Heart left ventricle (tissue), 16 donors: ENCODE measurements around the gene FCRL5. TPM values are rescaled to one million over a fixed set of nuclear protein-coding genes. Genes with fewer than 3 reads are reported as not detected.

Experiments used
- ATAC-seq, 4 donors: fragments of 200-7000 bp; cut with Tn5 transposase; one replicate each; pipeline ENCODE4 v1.9.1; 2020 to 2022; ENCODE audit warnings: moderate library complexity in 4 of 4, mild to moderate bottlenecking in 3 of 4, moderate number of reproducible peaks in 1 of 4
- DNase-seq, 5 donors: peaks; one replicate each; pipeline ENCODE4 v3.0.0-alpha.2; 2020
- H3K27ac ChIP-seq, 12 donors: fragments of 200-600 bp; sonication (generic) in 4 of 12; one replicate each; pipeline versions ENCODE4 v1.5.0 to v1.8.0; 2016 to 2022; ENCODE audit warnings: mild to moderate bottlenecking in 2 of 12
- H3K27me3 ChIP-seq, 9 donors: fragments of 200-600 bp; sonication (generic) in 2 of 9; one replicate each; pipeline versions ENCODE4 v1.5.1 to v1.8.0; 2016 to 2022; ENCODE audit warnings: mild to moderate bottlenecking in 3 of 9
- H3K36me3 ChIP-seq, 9 donors: fragments of 200-600 bp; sonication (generic) in 2 of 9; one replicate each; pipeline versions ENCODE4 v1.5.0 to v1.8.0; 2018 to 2022; ENCODE audit warnings: mild to moderate bottlenecking in 2 of 9
- H3K4me1 ChIP-seq, 12 donors: fragments of 200-600 bp; sonication (generic) in 4 of 12; one replicate each; pipeline versions ENCODE4 v1.5.0 to v1.8.0; 2016 to 2022; ENCODE audit warnings: mild to moderate bottlenecking in 3 of 12
- H3K4me3 ChIP-seq, 12 donors: fragments of 200-600 bp; sonication (generic) in 4 of 12; one replicate each; pipeline versions ENCODE4 v1.5.0 to v1.8.0; 2017 to 2022; ENCODE audit warnings: mild to moderate bottlenecking in 9 of 12, moderate library complexity in 4 of 12
- H3K9me3 ChIP-seq, 12 donors: fragments of 200-600 bp; sonication (generic) in 4 of 12; one replicate each; pipeline versions ENCODE4 v1.5.0 to v1.8.0; 2016 to 2022; ENCODE audit warnings: mild to moderate bottlenecking in 1 of 12
- POLR2A ChIP-seq, 2 donors: fragments of 450-650 bp; IDR thresholded peaks; one replicate each; pipeline ENCODE4 v1.6.1; 2017; ENCODE audit warnings: antibody characterized with exemption in 2 of 2, mild to moderate bottlenecking in 2 of 2, moderate library complexity in 2 of 2
- WGBS, 4 donors: extraction: QIAGEN DNeasy Blood & Tissue Kit in 2 of 4; methylation state at CpG; one replicate each; pipeline versions ENCODE4 v1.1.5 to v1.1.7; 2013 to 2018; 5-methylcytosine and 5-hydroxymethylcytosine counted together
- intact Hi-C, 10 donors: fragments of 100-400 bp; cut with DNase I; formaldehyde crosslinking; loops; one replicate each; pipeline versions ENCODE4 v1.11.1 to v1.14.2; 2022
- polyA plus RNA-seq, 2 donors: library from polyadenylated mRNA; stranded (reverse); fragments of 200-250 nt; gene quantifications; one replicate each; pipeline ENCODE4 v1.2.3, GENCODE V29; 2013
- total RNA-seq, 9 donors: library from RNA; depleted of rRNA in 2 of 9; stranded (reverse); fragments of >200 nt in 2 of 9; fragmentation: NEBNext Ultra II Directional in 3 of 9; extraction: Animal tissue kit (Norgen Biotek cat#: 25700) in 3 of 9; gene quantifications; one replicate each; pipeline versions ENCODE4 v1.1.0 to v1.2.4, GENCODE V29; 2016 to 2023
- TF ChIP-seq, protein P1 (sequence below), 12 donors: fragments of 200-600 bp; sonication (generic) in 4 of 12; IDR thresholded peaks; one replicate each; pipeline versions ENCODE4 v1.5.0 to v1.8.0; 2018 to 2022; ENCODE audit warnings: antibody characterized with exemption in 12 of 12, mild to moderate bottlenecking in 5 of 12
- donor health status: ischemic (EF 13 %, LVEDD 7.1; RV severe dilation, severe dysfunction).
- donor health status: healthy with polysubstance abuse.
- donor health status: DM: no; HTN: yes; CAD: no.
- donor health status: DM: no; HTN: no; CAD: no.
- donor health status: ischemic (EF 25% LVEDD 6.9; RV normal size, moderate dysfunction).
- donor health status: ischemic (EF 25% LVEDD 5.7; RV mildly dilated, moderate dysfunction).
- donor health status: healthy.
- donor health status: DM: yes; HTN: yes; CAD: no.
- donor health status: ischemic (EF 35%, LVEDD 5.7; RV mildly dilated, moderate dysfunction).
- donor health status: nonischemic (EF 11% LVEDD 7.7; RV severe dilation, severe dysfunction).
- donor health status: DM: yes; HTN: yes; CAD: no.
- donor health status: PGD.
- donor health status: ischemic (EF 29% LVEDD 5.4; RV normal size, mild dysfunction).
- donor health status: nonischemic (EF 23%, LVEDD 6.1; RV moderate dilation, normal function).

Gene FCRL5
- total and polyA plus RNA-seq, 11 donors: 0.04 to 0.32 (median 0.08) TPM; not detected in 7

GRCh38 chr1:157472056-157472701 lies 80.1 kb downstream of the FCRL5 start:
- no peak overlapping the region for H3K4me3 ChIP-seq
- peaks cover 0 to 9% (median 0%) of the 10 kb centered on the region in 9 donors for H3K27me3 ChIP-seq
- H3K9me3 ChIP-seq: peaks cover 0 to 17% (median 5%) of the 10 kb centered on the region in 12 donors
- DNase-seq (no peak), ATAC-seq (no peak)
- intact Hi-C loops: no loop called here
- no peaks in the 10 kb centered on the region for H3K36me3 ChIP-seq
- no peak overlapping the region for H3K27ac ChIP-seq
- H3K4me1 ChIP-seq: no peaks in the 10 kb centered on the region
- TF ChIP-seq, protein P1, sequence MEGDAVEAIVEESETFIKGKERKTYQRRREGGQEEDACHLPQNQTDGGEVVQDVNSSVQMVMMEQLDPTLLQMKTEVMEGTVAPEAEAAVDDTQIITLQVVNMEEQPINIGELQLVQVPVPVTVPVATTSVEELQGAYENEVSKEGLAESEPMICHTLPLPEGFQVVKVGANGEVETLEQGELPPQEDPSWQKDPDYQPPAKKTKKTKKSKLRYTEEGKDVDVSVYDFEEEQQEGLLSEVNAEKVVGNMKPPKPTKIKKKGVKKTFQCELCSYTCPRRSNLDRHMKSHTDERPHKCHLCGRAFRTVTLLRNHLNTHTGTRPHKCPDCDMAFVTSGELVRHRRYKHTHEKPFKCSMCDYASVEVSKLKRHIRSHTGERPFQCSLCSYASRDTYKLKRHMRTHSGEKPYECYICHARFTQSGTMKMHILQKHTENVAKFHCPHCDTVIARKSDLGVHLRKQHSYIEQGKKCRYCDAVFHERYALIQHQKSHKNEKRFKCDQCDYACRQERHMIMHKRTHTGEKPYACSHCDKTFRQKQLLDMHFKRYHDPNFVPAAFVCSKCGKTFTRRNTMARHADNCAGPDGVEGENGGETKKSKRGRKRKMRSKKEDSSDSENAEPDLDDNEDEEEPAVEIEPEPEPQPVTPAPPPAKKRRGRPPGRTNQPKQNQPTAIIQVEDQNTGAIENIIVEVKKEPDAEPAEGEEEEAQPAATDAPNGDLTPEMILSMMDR (IDR thresholded peaks at IDR 0.05): no peak
- TF ChIP-seq POLR2A (IDR thresholded peaks at IDR 0.05): no peak
- WGBS, 4 donors: 26 to 45% (median 33%) methylated on average over 5 of the region's 5 CpGs

DNA sequence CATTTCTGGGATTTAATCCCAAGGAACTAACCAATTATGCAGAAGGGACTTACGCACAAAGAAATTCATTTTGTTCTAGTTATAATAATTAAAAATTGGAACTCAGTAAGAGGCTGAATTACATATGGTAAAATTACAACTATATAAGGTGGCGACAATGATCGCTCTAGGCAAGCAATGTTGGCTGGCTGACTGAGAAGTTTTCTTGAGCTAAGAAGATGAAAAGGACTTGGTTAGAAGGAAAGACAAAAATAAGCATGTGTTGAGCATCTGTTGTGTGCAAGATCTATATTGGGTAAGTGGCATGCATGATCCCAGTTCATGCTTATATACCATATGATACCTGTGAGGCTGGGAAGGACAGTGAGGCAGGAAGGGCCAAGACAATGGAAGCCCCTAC lies 80.8 kb downstream of the FCRL5 start:
- ATAC-seq (no peak), DNase-seq (no peak)
- WGBS, 4 donors: 96 to 98% (median 97%) methylated on average over 3 of the region's 3 CpGs
- Histone ChIP-seq H3K27ac (no peak overlapping the region), H3K9me3 (peaks cover 0 to 17% (median 4%) of the 10 kb centered on the region in 12 donors), H3K36me3 (no peaks in the 10 kb centered on the region), H3K4me1 (no peaks in the 10 kb centered on the region), H3K4me3 (no peak overlapping the region), H3K27me3 (peaks cover 0 to 9% (median 0%) of the 10 kb centered on the region in 9 donors)
- TF ChIP-seq, protein P1 (IDR thresholded peaks at IDR 0.05): no peak
- TF ChIP-seq POLR2A (IDR thresholded peaks at IDR 0.05): no peak
- intact Hi-C loops: no loop called here

- Histone ChIP-seq H3K36me3 (no peaks in the 10 kb centered on the region), H3K9me3 (peaks cover 0 to 4% (median 0%) of the 10 kb centered on the region in 12 donors), H3K27me3 (peaks cover 0 to 9% (median 0%) of the 10 kb centered on the region in 9 donors), H3K4me1 (no peaks in the 10 kb centered on the region), H3K4me3 (no peak overlapping the region), H3K27ac (no peak overlapping the region)
- intact Hi-C loops: no loop called here
- DNase-seq (no peak), ATAC-seq (no peak)
- TF ChIP-seq, protein P1 (IDR thresholded peaks at IDR 0.05): no peak
- no peak for TF ChIP-seq POLR2A (IDR thresholded peaks at IDR 0.05)
- WGBS, 4 donors: 69 to 82% (median 74%) methylated on average over 4 of the region's 4 CpGs
Observed at GRCh38 chr1:157469752-157470675, 82.3 kb downstream of the FCRL5 start.

DNA sequence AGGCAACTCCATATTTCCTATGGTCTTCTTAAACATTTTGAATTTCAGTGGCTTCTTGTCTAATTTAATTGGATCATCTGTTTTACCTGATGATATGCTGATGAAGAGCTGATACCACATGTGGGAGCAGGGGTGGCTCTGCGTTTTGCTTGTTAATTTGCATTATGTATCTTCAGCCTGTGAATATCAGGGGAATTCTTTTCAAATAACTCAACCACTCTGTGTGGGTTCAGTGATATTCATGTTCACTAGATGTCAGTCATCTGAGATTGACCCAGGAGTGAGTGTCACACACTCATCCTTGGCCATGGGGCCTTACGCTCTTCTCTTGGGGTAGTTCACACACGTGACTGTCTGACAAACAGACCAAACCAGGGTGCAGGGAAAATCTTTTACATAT lies 83.0 kb downstream of the FCRL5 start:
- Histone ChIP-seq H3K27me3 (peaks cover 0 to 9% (median 0%) of the 10 kb centered on the region in 9 donors), H3K4me3 (no peak overlapping the region), H3K27ac (no peak overlapping the region), H3K36me3 (no peaks in the 10 kb centered on the region), H3K9me3 (no peaks in the 10 kb centered on the region), H3K4me1 (no peaks in the 10 kb centered on the region)
- ATAC-seq (no peak), DNase-seq (no peak)
- intact Hi-C loops: no loop called here
- TF ChIP-seq, protein P1 (IDR thresholded peaks at IDR 0.05): no peak
- TF ChIP-seq POLR2A (IDR thresholded peaks at IDR 0.05): no peak
- 73 to 86% (median 78%) methylated on average over 3 of the region's 3 CpGs for whole genome bisulfite sequencing, 4 donors
